COLO668 (cell line): Measurements from ENCODE around the gene LEMD1.

ENCODE experiments used
- DNase-seq: peaks from one replicate; lab custom pipeline; 2025; ENCODE audit not compliant: unreplicated experiment; lab: John Stamatoyannopoulos, UW

The LEMD1 gene

GRCh38 chr1:205421798-205422197, at the start of gene LEMD1:
Gene LEMD1, minus strand, starts transcription at chr1:205422056. Its CDS starts 1,520 bp downstream, at chr1:205420536.
- DNase-seq: no peak

- DNase-seq: no peak
These were observed 48.3 kb upstream of the LEMD1 start for GRCh38 chr1:205470131-205470530.

DNA sequence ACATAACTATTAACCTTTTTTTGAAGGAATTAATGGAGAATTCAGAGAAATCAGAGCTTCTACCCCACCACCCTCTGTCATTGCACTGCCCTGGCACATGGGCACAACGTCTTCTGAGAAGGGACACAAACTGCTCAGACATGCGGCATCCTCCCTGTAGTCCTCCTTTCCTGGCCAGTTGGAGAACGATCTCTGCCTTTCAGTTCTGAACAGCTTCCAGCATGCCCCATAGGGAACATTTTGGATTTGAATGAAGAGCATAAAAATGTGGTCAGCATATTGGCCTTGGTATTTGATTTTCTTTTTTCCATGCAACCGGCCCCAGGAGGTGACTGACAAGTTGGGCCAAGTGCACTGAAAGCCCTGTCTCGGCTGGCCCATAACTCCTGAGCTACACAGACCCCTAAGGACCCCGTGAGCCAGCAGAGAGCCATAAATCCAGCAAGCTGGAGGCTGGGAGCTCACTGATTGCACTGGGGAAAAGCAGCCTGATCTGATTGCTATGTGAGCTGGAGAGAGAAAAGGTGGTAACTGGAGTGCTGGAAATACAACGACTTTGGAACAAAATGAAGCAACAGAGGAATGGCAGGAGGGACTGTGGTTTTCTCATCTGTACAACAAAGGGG, 44.9 kb upstream of the LEMD1 start:
- DNase-seq: no peak

GRCh38 chr1:205465392-205465791, 43.5 kb upstream of the LEMD1 start:
- DNase-seq: no peak

DNA sequence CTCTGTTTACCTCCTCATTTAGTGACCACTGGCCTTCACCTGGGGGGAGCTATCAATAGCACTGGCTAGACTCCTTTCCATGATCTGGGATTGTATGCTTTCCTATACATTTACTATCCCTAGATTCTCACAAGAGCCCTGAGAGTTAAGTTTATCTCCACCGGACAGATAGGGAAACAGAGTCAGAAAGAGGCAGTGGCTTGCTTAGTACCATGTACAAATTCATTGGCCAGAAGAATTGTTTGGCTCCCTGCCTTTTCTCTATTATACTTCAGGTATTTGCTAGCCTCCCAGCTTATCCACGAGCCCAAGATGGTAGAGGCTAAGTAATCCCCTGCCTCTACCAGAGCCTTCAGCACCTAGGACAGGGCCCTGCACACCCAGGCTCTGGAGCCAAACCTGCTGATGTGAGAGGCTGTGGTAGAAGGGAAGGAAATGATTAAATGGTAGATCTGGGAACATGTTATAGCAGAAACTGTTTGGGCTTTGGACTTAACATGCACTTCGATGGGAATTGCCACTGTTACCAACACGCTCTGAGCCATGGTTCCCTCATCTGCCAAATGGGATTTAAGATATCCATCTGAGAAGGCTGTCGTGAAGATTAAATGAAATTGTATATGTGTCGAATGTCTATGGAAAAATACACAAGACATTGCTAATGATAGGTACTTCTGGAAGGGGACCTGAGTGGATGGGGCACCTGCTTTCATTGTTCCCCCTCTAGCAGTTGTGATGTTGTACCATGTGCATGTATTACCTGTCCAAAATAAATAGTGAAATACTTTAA, 37.1 kb upstream of the LEMD1 start:
- no peak for DNase-seq

DNA sequence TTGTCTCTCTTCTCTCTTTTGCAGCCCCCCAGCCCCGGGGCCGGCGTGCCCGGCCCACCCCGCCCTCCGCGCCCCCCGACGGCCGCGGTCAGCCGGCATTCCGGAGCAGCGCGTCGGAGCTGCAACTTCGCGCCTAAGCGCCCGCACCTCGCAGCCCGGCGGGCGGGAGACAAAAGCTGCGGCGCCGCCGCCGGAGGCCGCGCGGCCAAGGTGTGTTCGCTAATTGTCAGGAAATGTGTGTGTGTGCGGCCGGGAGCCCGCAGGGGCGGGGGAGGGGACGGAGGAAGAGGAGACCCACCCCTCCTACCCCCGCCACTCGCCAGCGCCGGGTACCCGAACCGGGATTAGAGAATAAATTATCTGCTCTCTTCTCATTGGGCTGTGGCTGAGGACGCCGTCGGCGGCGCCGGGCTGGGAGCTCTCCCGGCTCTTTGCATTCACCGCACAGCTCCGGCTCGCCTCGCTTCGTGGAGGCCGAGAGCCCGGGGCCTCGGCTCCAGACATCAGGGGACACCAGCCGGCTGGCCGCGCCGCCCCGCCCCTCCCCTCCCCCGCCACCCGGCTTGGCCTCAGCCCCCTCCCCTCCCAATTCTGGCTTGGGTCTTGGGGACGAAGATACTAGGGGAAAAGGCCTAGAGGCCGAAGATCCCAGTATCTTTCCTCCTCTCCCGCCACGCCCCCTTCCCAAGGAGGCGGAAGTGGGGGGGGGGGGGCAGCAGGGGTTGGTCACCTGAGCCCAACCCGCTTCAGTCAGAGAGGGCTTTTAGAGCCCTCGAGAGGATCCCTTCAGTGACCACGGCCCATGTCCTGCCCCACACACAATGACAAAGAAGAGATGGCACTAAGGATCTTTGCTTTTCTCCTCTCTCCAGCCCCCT, 35.3 kb upstream of the LEMD1 start:
- peak; percentile 78 for DNase-seq

GRCh38 chr1:205456383-205456867, 34.6 kb upstream of the LEMD1 start:
- peak; percentile 48 for DNase-seq

DNA sequence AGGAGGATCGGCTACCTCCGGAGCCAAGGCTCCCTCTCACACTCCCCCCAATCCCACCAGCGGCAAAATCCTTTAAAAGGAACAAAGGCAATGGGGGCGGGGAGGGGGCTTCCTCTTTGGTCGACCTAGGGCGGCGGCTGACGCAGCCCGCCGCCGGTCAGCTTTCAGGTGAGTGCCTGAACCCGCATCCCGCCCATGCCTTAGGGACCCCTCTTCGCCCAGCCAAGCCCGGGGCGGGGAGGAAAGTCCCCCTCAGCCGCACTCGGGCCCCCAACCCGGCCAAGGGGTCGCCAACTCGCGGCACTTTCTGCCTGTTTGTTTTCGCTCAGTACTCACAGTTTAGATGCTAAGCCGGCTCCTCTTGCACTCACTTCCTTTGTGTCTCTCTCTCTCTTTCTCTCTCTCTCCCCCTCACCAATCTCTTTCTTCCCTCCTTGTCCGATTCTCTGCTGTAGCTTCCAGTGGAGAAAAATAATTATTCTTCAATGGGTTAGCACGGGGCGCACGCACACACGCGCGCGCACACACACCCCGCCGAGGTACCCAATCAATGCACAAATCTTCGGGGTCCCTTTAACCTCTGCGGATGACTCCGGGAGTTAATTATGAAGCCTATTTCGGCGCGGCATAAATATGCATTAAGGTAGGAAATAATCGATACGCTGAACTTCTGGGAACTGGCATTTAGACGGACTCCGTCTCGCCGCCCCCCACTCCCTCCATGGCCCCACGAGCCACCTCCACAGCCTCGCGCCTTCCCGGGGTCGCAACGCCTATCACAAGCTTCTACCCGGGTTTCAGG, 33.9 kb upstream of the LEMD1 start, which contains the start of gene BLACAT1:
BLACAT1 (minus strand) TSS at position 465 of the 802 bp plus-strand sequence.
- no peak for DNase-seq

GRCh38 chr1:205454903-205455335, 33.1 kb upstream of the LEMD1 start:
- DNase-seq: no peak

DNA sequence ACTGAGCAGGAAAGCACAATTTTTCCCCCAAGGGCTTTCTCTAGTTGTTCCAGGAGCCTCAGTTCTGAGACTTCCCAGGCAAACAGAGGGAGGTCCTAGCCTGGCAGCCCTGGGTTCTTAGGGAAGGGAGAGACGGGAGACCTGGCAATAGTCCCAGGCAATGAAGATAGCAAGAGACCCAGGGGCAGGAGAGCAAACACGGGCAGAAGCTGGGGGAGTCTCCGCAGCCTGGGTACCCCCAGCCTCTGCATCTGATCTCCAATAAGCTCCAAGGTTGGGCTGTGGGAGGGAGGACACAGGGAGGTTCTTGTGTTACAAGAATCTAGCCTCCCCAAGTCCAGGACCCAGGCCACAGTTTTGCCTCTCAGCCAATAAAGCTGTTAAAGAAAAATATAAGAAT, 31.6 kb upstream of the LEMD1 start:
- no peak for DNase-seq

GRCh38 chr1:205452933-205453332, 31.1 kb upstream of the LEMD1 start:
- no peak for DNase-seq

GRCh38 chr1:205452364-205452763, 30.5 kb upstream of the LEMD1 start:
- no peak for DNase-seq

DNA sequence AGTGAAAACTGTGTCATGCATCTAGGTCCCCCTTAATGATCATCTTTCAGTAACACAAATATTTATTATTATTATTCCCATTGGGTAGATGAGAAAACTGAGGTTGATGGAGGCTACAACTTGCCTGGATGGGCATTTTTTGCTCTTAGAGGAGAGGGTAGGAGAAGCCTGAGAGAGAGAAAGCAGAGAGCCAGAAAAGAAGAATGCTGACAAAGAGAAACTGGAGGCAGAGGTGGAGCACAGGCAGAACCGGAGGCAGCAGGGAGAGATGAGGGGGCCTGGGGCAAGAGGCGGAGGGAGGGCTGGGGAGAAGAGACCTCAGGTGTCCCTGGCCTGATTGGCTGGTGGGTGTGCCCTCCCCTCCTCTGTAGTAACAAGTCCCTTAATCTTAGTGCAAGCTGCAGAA, 29.9 kb upstream of the LEMD1 start:
- no peak for DNase-seq

GRCh38 chr1:205451202-205451601, 29.3 kb upstream of the LEMD1 start:
- DNase-seq: no peak

GRCh38 chr1:205450448-205450847, 28.6 kb upstream of the LEMD1 start:
- no peak for DNase-seq

GRCh38 chr1:205449750-205450443, 28.0 kb upstream of the LEMD1 start:
- DNase-seq: peak; percentile 24

DNA sequence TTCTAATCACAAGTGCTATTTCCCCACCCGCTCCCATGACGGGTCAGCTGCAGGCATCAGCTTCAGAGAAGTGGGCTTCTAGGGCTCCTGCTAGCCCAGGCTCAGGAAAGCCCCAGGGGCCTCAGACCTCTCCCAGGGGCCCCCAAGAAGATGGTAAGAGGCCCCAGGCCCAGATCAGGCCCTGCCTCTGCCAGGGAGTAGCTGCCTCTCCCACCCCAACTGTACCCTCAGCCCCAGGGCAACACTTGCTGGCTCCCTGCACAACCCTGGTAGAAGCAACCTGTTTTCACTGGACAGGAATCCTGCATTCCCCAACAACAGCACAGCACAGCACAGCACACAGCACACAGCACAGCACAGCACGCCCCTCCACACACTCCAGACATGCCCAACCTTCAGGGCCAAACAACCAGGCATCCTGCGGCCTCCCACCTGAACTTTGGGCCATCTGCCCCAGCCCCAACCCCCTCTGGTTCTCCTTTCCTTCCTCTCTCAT, 27.4 kb upstream of the LEMD1 start:
- no peak for DNase-seq

- DNase-seq: no peak
These were observed 26.8 kb upstream of the LEMD1 start for GRCh38 chr1:205448540-205449253.
